Neural progenitor cell (in vitro differentiated cells): ENCODE data around the gene COL13A1. TPM values are rescaled to one million over a fixed set of nuclear protein-coding genes. Genes with fewer than 3 reads are reported as not detected.

Source experiments
- DNase-seq: peaks from one replicate; pipeline ENCODE4 v3.0.0-alpha.2; 2016; ENCODE audit warnings: low spot score
- H2AFZ ChIP-seq: fragments of 200-600 bp; sonication (generic); replicated peaks from 2 replicates; pipeline ENCODE4 v1.6.1; 2016; ENCODE audit warnings: antibody characterized with exemption
- H3F3A ChIP-seq: fragments of 200-600 bp; sonication (generic); 2 replicates; pipeline ENCODE4 v1.6.1; 2016; ENCODE audit warnings: antibody characterized with exemption, low read depth
- H3K27ac ChIP-seq: fragments of 200-600 bp; sonication (generic); 2 replicates; pipeline ENCODE4 v1.5.1; 2016; ENCODE audit warnings: mild to moderate bottlenecking
- H3K27me3 ChIP-seq: fragments of 200-600 bp; sonication (generic); 2 replicates; pipeline ENCODE4 v1.6.1; 2016; ENCODE audit warnings: mild to moderate bottlenecking, moderate library complexity
- H3K36me3 ChIP-seq: fragments of 200-600 bp; sonication (generic); 2 replicates; pipeline ENCODE4 v1.5.1; 2016
- H3K4me1 ChIP-seq: fragments of 200-600 bp; sonication (generic); 2 replicates; pipeline ENCODE4 v1.6.1; 2016; ENCODE audit warnings: mixed run types
- H3K4me2 ChIP-seq: fragments of 200-600 bp; sonication (generic); 2 replicates; pipeline ENCODE4 v1.6.1; 2016
- H3K4me3 ChIP-seq: fragments of 200-600 bp; sonication (generic); 2 replicates; pipeline ENCODE4 v1.5.1; 2016
- H3K79me2 ChIP-seq: fragments of 200-600 bp; sonication (generic); 2 replicates; pipeline ENCODE4 v1.6.1; 2016; ENCODE audit warnings: low read depth
- H3K9ac ChIP-seq: fragments of 200-600 bp; sonication (generic); 2 replicates; pipeline ENCODE4 v1.6.1; 2016
- H3K9me3 ChIP-seq: fragments of 200-600 bp; sonication (generic); 2 replicates; pipeline ENCODE4 v1.5.1; 2016; ENCODE audit warnings: low read depth
- H4K20me1 ChIP-seq: fragments of 200-600 bp; sonication (generic); 2 replicates; pipeline ENCODE4 v1.6.1; 2016; ENCODE audit warnings: low read depth
- H3K27ac Mint-ChIP-seq: 3 replicates; pipeline ENCODE4 v1.8.0; 2021; ENCODE audit warnings: mixed read lengths
- H3K27me3 Mint-ChIP-seq: 2 replicates; pipeline ENCODE4 v1.8.0; 2022; ENCODE audit warnings: low read depth, mild to moderate bottlenecking, inconsistent platforms, moderate library complexity, mixed read lengths; ENCODE audit not compliant: insufficient read depth
- H3K36me3 Mint-ChIP-seq: 3 replicates; pipeline ENCODE4 v1.8.0; 2021; ENCODE audit warnings: mixed read lengths
- H3K4me1 Mint-ChIP-seq: 3 replicates; pipeline ENCODE4 v1.8.0; 2021; ENCODE audit warnings: mixed read lengths
- H3K4me3 Mint-ChIP-seq: 3 replicates; pipeline ENCODE4 v1.8.0; 2021; ENCODE audit warnings: mild to moderate bottlenecking, moderate library complexity, mixed read lengths
- H3K9me3 Mint-ChIP-seq: 3 replicates; pipeline ENCODE4 v1.8.0; 2020; ENCODE audit warnings: mixed read lengths
- CTCF ChIP-seq: fragments of 200-600 bp; sonication (generic); IDR thresholded peaks from 2 replicates; pipeline ENCODE4 v1.5.1; 2017; ENCODE audit warnings: antibody characterized with exemption, mild to moderate bottlenecking
- EZH2 ChIP-seq: fragments of 200-600 bp; sonication (generic); IDR thresholded peaks from 2 replicates; pipeline ENCODE4 v1.6.1; 2017; ENCODE audit warnings: antibody characterized with exemption, mild to moderate bottlenecking, moderate library complexity
- EZH2phosphoT487 ChIP-seq: fragments of 200-600 bp; sonication (generic); IDR thresholded peaks from 2 replicates; pipeline ENCODE4 v1.6.1; 2017; ENCODE audit warnings: antibody characterized with exemption
- total RNA-seq: library from RNA; depleted of rRNA; stranded (reverse); fragments of >200 nt; gene quantifications from 2 replicates; pipeline ENCODE4 v1.2.3, GENCODE V29; 2015; ENCODE audit warnings: low replicate concordance

The COL13A1 gene
- total RNA-seq, 1 donor from 2014 or later, result 1.3 TPM

- no peaks in the 10 kb centered on the region for H3K27me3 ChIP-seq
- H3K79me2 ChIP-seq, result no peaks in the 10 kb centered on the region
- no peaks in the 10 kb centered on the region for H3K9me3 Mint-ChIP-seq
- H3K27ac Mint-ChIP-seq, result no peak overlapping the region
- H4K20me1 ChIP-seq, result no peaks in the 10 kb centered on the region
- H3K4me2 ChIP-seq, result no peak overlapping the region
- no peaks in the 10 kb centered on the region for H3K36me3 Mint-ChIP-seq
- H3K4me3 Mint-ChIP-seq, result no peak overlapping the region
- H3F3A ChIP-seq, result no peaks in the 10 kb centered on the region
- H3K36me3 ChIP-seq, result no peaks in the 10 kb centered on the region
- no peak overlapping the region for H3K4me3 ChIP-seq
- TF ChIP-seq EZH2phosphoT487, result no peak
- H3K4me1 ChIP-seq, result peaks cover 23% of the 10 kb centered on the region
- H3K9ac ChIP-seq, result no peak overlapping the region
- no peak for DNase-seq
- H3K27me3 Mint-ChIP-seq, result peaks cover 6% of the 10 kb centered on the region
- no peak overlapping the region for H2AFZ ChIP-seq
- no peak overlapping the region for H3K27ac ChIP-seq
- H3K4me1 Mint-ChIP-seq, result peaks cover 9% of the 10 kb centered on the region
- H3K9me3 ChIP-seq, result no peaks in the 10 kb centered on the region
Observed at GRCh38 chr10:69831231-69831855, 29.6 kb downstream of the COL13A1 start.

- no peak for DNase-seq
- TF ChIP-seq EZH2 (no peak), EZH2phosphoT487 (no peak)
- no peaks in the 10 kb centered on the region for H3K36me3 Mint-ChIP-seq
- no peak overlapping the region for H3K27ac Mint-ChIP-seq
- no peak overlapping the region for H3K27ac ChIP-seq
- H4K20me1 ChIP-seq, result no peaks in the 10 kb centered on the region
- peaks cover 6% of the 10 kb centered on the region for H3K27me3 Mint-ChIP-seq
- H3K79me2 ChIP-seq, result no peaks in the 10 kb centered on the region
- no peak overlapping the region for H3K4me3 Mint-ChIP-seq
- no peak overlapping the region for H3K9ac ChIP-seq
- no peaks in the 10 kb centered on the region for H3K27me3 ChIP-seq
- no peaks in the 10 kb centered on the region for H3K36me3 ChIP-seq
- H2AFZ ChIP-seq, result no peak overlapping the region
- peaks cover 19% of the 10 kb centered on the region for H3K4me1 Mint-ChIP-seq
- H3F3A ChIP-seq, result no peaks in the 10 kb centered on the region
- H3K9me3 Mint-ChIP-seq, result no peaks in the 10 kb centered on the region
- no peak overlapping the region for H3K4me2 ChIP-seq
- H3K4me1 ChIP-seq, result peaks cover 9% of the 10 kb centered on the region
- no peaks in the 10 kb centered on the region for H3K9me3 ChIP-seq
- H3K4me3 ChIP-seq, result no peak overlapping the region
Observed at GRCh38 chr10:69835233-69835632, 33.5 kb downstream of the COL13A1 start.

- no peaks in the 10 kb centered on the region for H3K9me3 ChIP-seq
- H3K27ac ChIP-seq, result no peak overlapping the region
- H3K4me1 ChIP-seq, result peaks cover 12% of the 10 kb centered on the region
- no peaks in the 10 kb centered on the region for H3K27me3 ChIP-seq
- Mint-ChIP-seq H3K36me3 (no peaks in the 10 kb centered on the region), H3K4me1 (peaks cover 19% of the 10 kb centered on the region), H3K4me3 (no peak overlapping the region), H3K27me3 (peaks cover 6% of the 10 kb centered on the region), H3K9me3 (no peaks in the 10 kb centered on the region), H3K27ac (no peak overlapping the region)
- H3K4me2 ChIP-seq, result no peak overlapping the region
- no peaks in the 10 kb centered on the region for H3F3A ChIP-seq
- no peaks in the 10 kb centered on the region for H3K36me3 ChIP-seq
- no peak overlapping the region for H2AFZ ChIP-seq
- no peak for TF ChIP-seq EZH2phosphoT487
- no peak for TF ChIP-seq CTCF
- no peak for TF ChIP-seq EZH2
- no peak overlapping the region for H3K9ac ChIP-seq
- no peak for DNase-seq
- H3K79me2 ChIP-seq, result no peaks in the 10 kb centered on the region
- H4K20me1 ChIP-seq, result no peaks in the 10 kb centered on the region
- H3K4me3 ChIP-seq, result no peak overlapping the region
Observed at GRCh38 chr10:69835875-69836730, 34.4 kb downstream of the COL13A1 start.

- Mint-ChIP-seq H3K9me3 (no peaks in the 10 kb centered on the region), H3K36me3 (no peaks in the 10 kb centered on the region), H3K27ac (no peak overlapping the region), H3K4me3 (no peak overlapping the region), H3K27me3 (peaks cover 6% of the 10 kb centered on the region), H3K4me1 (peaks cover 23% of the 10 kb centered on the region)
- H3K9ac ChIP-seq, result no peak overlapping the region
- H3K27me3 ChIP-seq, result no peaks in the 10 kb centered on the region
- H3K27ac ChIP-seq, result no peak overlapping the region
- TF ChIP-seq EZH2phosphoT487 (no peak), EZH2 (no peak), CTCF (no peak)
- no peak overlapping the region for H2AFZ ChIP-seq
- no peak overlapping the region for H3K4me3 ChIP-seq
- no peaks in the 10 kb centered on the region for H3K9me3 ChIP-seq
- no peaks in the 10 kb centered on the region for H3F3A ChIP-seq
- H3K36me3 ChIP-seq, result no peaks in the 10 kb centered on the region
- H4K20me1 ChIP-seq, result no peaks in the 10 kb centered on the region
- H3K4me1 ChIP-seq, result peaks cover 12% of the 10 kb centered on the region
- H3K4me2 ChIP-seq, result no peak overlapping the region
- no peaks in the 10 kb centered on the region for H3K79me2 ChIP-seq
- DNase-seq, result no peak
Observed at GRCh38 chr10:69836731-69837030, 35.0 kb downstream of the COL13A1 start.
